Measurements from ENCODE around the gene ANKRD7.

ANKRD7 gene

GRCh38 chr7:118224521-118224920 is at the start of gene ANKRD7:
ANKRD7 (plus strand) TSS chr7:118224704; CDS start chr7:118224831, 127 bp downstream.
- DNase-seq: no peak

- no peak for DNase-seq
Measured at GRCh38 chr7:118175740-118176139, 48.8 kb upstream of the ANKRD7 start.

GRCh38 chr7:118179191-118179590 is 45.3 kb upstream of the ANKRD7 start:
- DNase-seq: no peak

- DNase-seq: no peak
Measured at GRCh38 chr7:118182593-118183427, 41.7 kb upstream of the ANKRD7 start.

GRCh38 chr7:118183428-118183785 is 41.1 kb upstream of the ANKRD7 start:
- no peak for DNase-seq

- peak; percentile 96 to 97 for DNase-seq
Measured at GRCh38 chr7:118183786-118184564, 40.5 kb upstream of the ANKRD7 start, which contains the start of gene LSM8. LSM8 (plus strand) TSS chr7:118184164; CDS start chr7:118184224, 60 bp downstream.

GRCh38 chr7:118184565-118184940 is 40.0 kb upstream of the ANKRD7 start:
- DNase-seq: no peak

GRCh38 chr7:118185163-118185860 is 39.2 kb upstream of the ANKRD7 start:
- no peak for DNase-seq

GRCh38 chr7:118186501-118186900 is 38.0 kb upstream of the ANKRD7 start:
- no peak for DNase-seq

- no peak for DNase-seq
Measured at GRCh38 chr7:118194571-118194970, 29.9 kb upstream of the ANKRD7 start.

- peak; percentile 37 to 38 for DNase-seq
Measured at GRCh38 chr7:118195837-118196474, 28.5 kb upstream of the ANKRD7 start.

GRCh38 chr7:118202061-118202460 is 22.4 kb upstream of the ANKRD7 start:
- no peak for DNase-seq

- DNase-seq: peak; percentile 47 to 49
Measured at GRCh38 chr7:118214051-118214832, 10.3 kb upstream of the ANKRD7 start.

- DNase-seq: no peak
Measured at GRCh38 chr7:118214833-118215182, 9.7 kb upstream of the ANKRD7 start.

GRCh38 chr7:118217210-118217619 is 7.3 kb upstream of the ANKRD7 start:
- DNase-seq: no peak

GRCh38 chr7:118218413-118219156 is 5.9 kb upstream of the ANKRD7 start:
- no peak for DNase-seq

GRCh38 chr7:118219157-118219512 is 5.4 kb upstream of the ANKRD7 start:
- DNase-seq: no peak

GRCh38 chr7:118220583-118220982 is 3.9 kb upstream of the ANKRD7 start:
- DNase-seq: no peak

GRCh38 chr7:118222591-118222990 is 1.9 kb upstream of the ANKRD7 start:
- no peak for DNase-seq

GRCh38 chr7:118232837-118233236 is 8.3 kb downstream of the ANKRD7 start:
- no peak for DNase-seq

GRCh38 chr7:118233799-118234198 is 9.3 kb downstream of the ANKRD7 start:
- DNase-seq: no peak

- DNase-seq: no peak
Measured at GRCh38 chr7:118239014-118239413, 14.5 kb downstream of the ANKRD7 start.

All from activated CD4-positive, alpha-beta T cell treated with anti-CD3 and anti-CD28 coated beads, Interleukin-2, amount 50 U/mL, for 4 hours (primary cell).